GM19452 (cell line): Measurements from ENCODE around the gene NELFA.

Experiments used
- ATAC-seq: cut with Tn5 transposase; IDR thresholded peaks from one replicate; pipeline ENCODE4 v1.9.1; 2021; ENCODE audit not compliant: unreplicated experiment

The NELFA gene

DNA sequence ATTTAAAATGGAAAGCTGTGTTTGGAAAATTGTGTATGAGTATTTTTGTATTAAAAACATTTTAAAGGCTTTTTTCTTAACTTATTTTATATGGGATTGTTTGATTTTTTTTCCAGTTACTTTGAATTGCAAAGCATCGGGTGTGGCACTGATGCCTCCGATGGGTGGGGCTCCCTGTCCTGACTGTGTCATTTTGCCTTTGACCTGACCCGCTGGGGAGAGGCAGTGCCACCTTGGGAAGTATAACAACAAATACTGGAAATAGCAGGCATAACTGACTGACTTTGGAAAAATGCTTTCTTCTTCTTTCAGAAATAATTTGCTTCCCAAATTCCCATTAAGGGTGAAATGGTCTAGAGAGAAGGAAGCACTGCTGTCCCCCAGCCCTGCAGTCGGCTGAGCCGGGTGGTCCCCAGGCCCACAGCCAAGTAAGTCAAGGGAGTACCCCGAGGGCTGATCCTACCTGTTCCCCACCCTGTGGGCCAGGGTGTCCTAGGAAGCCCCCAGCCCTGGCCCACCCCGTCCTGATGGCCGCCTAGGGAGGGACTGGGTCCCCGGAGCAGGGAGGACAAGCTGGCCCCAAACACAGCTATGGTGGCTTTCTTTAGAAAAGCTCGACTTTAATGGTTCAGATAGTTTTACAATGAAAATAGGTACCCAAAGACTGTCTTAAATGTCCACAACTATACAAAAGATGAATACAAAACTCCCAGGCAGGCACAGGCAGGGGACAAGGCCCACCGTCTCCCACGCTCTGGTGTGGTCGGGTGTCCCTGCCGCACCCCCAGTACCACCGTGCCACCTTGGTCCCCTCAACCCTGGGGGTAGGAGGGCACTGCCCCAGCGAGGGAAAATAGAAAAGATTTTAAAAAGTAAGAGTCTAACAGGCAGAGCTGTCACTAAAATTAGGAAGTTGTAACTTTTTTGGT lies 26.4 kb downstream of the NELFA start:
- no peak for ATAC-seq

DNA sequence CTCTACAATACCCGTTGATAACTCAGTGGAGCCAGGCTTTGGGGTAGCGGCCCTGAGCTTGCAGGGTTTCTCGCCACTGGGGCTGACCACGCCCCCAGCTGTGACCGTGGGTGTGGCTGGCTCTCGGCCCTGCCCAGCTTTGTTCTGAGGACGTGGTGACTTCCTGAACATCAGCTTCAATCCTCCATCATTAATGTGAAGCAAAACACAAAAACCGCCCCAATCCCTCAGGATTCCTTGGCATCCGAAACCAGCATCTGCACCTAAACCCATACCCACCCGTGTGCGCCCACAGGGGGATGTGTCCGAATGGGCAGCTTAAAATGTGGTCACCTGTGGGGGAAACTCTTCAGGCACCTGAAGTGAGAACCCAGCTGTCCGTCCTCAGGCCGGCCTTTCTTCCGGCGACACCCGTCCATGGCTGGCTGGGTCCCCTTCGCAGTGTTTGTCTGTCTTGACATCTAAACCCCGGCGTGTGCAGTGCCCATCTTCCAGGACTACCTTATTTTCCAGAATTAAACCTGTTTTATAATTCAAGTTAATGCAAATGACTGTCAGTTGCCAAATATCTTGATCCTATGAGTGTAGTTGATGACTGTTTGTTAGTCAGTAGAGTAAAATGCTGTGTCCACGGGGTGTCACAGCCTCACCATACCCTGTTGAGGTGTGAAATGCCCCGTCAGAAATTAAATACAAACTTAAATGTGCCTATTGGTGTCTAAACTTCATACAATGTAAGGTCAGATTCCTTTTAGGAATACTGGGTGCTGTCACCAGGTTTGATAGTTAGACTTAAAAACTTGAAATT lies 27.3 kb downstream of the NELFA start:
- no peak for ATAC-seq

DNA sequence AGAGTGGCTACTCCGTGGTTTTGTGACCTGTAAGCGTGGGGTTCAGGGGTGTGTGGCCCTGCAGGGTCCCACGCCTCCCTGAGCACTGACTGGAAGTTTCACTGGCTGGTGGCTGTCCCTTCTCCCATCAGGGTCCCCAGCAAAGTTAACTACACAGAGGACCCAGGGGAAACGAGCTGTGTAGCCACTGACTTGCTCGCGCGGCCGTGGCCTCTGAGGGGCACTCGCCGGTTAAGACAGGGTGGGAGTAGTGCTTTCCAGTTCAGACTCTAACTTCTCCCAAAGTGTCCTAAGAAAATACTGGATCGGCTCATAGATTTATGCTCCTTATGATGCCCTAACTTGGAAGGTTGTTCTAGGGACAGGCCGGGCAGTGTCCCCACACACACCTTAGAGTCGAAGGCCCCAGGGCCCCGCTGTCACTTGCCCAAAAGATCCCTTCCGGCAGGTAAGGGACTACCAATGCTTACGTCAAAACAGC lies 28.2 kb downstream of the NELFA start:
- ATAC-seq: no peak

DNA sequence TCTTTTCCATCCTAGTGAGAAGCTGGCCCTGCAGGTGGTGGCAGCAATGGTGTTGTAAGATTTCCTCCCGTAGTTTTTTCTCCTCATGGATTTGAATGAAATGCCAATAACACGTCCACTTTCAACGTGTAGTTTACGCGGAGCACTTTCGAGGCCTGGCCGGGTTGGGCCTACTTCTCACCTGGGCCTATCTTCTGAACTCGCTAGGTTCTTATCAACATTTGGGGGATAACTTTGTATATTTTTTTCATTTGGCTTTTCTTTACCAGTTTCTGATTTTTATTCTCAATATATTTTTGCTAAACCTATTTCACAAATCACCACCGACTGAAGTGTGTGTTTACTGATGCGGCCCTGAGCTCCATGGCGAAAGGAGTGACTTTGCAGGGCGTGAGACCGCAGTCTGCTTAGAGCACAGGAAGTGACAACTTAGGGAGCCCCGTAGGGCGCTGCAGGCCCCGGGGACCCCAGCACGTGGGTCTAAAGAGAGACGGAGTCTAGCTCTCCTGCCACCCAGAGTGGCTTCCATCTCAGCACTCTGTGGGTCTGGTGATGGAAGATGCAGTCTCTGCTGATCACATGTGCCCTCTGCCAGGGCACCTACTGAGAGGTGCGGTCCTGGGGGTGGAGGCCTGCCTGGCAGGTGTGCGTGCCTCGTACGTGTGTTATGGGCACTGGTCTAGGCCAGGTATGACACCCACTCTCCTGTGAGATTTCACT lies 29.1 kb downstream of the NELFA start:
- no peak for ATAC-seq

DNA sequence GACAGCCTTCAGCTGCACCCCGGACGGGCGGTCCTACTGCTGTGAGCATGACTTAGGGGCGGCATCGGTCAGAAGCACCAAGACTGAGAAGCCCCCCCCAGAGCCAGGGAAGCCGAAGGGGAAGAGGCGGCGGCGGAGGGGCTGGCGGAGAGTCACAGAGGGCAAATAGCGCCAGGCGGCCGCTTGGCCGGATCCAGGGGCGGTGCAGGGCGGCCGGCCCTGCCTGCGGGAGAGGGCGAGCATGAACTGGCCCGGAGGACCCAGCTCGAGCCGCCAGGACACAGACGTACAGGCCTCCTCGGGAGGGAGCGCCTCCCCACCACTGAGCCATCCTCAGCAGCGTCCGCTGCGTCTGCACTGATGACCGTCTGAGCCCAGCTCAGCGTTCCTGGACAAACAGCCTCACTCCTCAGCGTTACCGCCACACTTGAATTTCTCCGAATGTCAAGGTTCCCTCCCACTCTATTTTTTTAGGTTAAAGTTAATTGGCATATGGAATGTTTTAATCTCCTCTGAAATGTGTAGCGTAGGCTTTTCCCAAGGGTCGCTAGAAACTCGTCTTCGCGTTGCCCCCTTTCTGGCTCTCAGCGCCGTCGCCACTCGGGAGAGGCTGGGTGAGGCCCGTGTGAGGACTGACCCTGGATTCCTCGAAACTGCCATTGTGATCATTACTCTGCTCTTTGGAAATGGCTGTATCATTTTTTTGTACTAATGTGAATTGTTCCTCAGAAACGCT lies 29.9 kb downstream of the NELFA start:
- no peak for ATAC-seq

DNA sequence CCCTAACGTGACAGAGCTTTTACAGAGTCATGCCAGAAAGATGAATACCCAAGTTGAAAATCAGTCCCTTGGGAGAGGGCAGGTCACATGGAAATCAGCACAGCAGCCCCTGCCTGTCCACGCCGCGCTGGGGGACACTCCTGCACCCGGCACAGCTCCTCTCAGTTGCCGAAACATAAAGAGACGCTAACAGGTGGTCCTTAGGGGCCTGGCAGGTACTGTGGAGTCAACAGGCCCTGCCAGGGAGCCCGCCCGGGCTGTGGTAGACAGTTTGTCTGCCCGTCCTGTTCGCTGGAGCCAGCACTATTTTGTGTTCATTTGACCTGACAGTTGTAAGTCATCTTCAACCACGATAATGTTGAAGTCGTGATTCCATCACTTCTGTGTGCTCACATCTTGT lies 30.5 kb downstream of the NELFA start:
- ATAC-seq: no peak

DNA sequence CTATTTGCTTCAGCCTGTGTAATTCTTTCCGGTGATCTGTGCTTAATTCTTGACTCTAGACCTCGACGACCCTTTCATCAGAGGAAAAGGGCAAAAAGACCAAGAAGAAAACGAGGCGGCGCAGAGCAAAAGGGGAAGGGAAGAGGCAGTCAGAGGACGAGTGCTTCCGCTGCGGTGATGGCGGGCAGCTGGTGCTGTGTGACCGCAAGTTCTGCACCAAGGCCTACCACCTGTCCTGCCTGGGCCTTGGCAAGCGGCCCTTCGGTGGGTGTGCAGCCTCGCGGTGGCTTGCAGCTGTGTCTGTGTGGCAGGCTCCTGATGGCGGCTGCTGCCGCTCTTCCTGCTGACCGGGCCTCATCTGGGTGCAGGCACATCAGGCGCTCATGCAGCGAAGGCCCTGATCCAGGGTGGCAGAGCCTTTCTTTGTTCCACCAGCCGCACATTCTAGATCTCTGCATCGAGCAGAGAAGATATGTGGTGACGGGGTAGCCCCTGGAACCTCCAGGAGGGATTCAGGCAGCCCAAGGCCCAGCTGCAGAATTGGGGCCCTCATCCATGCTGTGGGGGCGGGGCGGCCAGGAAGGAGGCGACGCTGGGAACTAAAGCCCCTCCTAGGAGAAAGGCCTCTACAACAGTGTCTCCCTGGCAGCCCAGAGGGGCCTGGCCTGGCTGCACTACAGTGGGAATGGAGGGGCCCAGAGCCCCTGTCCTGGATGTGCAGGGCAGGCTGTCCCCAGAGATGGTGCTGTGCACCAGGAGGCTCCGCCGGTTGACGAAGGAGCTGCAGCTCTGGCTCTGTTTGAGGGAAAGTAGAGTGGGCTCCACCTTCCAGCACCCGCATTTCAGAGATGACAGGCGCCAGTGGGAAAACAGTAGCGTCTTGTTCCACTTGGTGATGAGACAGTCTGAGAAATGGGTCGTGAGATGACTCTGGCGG lies 32.1 kb downstream of the NELFA start:
- ATAC-seq: no peak

DNA sequence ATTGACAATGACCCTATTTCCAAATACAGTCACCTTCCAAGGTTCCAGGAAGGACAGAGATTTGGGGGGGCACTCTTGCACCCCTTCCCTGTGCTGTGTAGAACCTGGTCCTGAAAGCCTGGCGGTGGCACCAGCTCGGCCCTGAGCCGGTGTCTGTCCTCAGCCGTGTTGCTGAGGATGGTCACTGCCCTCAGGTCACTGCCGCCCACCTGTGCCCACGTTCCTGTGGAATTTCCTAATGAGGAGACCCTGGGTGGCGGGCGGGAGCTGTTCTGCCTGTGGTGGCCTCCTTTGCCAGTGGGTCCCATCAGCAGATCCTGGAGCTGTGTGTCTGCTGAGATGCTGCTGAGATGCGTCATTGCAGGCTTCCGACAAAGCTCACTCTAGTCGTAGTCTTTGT lies 32.9 kb downstream of the NELFA start:
- no peak for ATAC-seq

DNA sequence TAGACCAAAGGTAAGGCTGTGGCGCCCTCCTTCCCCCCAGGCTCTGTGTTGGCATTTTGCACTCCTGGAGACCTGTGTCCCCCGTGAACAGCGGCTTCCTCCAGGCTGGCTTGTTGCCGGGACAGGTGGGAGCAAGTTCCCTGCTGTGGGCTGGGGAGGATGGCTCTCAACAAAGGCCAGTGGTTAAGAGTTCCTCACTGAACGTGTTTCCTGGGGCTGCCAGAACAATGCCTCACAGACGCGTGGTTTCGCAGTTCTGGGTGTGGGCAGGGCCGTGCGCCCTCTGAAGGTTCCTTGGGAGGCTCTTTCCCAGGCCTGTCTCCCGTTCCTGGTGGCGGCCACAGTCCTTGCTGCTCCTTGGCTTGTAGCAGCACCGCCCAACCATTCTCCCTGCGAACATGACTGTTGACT lies 33.4 kb downstream of the NELFA start:
- ATAC-seq: no peak

DNA sequence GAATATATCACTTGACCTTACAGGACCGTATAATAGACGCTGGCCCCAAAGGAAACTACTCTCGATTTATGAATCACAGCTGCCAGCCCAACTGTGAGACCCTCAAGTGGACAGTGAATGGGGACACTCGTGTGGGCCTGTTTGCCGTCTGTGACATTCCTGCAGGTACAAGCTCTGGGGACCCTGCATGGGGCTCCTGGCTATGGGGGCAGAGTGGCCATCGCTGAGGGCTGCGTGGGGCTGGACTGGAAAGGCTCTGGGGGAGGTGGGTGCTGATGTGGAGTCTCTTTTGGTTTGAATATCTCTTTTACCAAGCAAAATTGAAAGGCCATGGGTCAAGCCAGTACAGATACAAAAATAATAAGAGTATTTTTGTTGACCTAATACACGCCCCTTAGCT lies 33.9 kb downstream of the NELFA start:
- no peak for ATAC-seq

DNA sequence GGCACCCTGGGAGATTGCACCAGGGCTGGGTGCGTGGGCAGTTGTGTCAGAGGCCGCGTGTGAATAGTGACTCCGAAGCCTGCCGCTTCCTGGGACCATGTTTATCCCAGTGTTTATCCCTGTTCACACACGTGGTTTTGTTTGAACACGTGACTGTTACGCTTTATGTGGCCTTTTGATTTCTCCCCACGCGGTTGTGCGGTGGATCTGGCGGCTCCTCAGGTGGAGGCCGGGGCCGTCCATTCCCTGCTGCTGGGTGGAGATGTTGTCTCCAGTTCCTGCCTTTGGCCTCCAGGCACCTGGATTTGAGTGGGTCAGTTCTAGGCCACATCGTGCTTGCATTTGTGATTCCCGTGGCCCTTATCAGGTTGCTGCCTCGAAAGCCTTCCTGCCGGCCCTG lies 35.1 kb downstream of the NELFA start:
- ATAC-seq: no peak

DNA sequence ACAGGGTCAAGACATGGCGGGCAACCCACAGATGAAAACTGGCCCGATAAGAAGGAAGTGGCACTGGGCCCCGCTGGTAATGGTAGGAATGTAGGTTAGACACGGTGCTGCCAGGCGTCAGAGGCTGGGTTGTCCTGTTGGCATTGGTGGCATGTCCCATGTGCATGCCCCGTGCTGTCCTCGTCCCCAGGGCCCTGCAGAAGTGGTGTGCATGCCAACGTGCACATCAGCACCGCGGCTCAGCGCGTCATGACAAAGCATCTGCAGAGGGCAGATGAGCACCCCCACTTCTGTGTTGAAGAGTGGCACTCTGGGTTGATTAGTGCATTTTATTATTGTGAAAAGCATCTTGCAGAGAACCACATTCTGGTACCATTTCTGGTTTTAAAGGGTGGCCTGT lies 35.6 kb downstream of the NELFA start:
- ATAC-seq: no peak

DNA sequence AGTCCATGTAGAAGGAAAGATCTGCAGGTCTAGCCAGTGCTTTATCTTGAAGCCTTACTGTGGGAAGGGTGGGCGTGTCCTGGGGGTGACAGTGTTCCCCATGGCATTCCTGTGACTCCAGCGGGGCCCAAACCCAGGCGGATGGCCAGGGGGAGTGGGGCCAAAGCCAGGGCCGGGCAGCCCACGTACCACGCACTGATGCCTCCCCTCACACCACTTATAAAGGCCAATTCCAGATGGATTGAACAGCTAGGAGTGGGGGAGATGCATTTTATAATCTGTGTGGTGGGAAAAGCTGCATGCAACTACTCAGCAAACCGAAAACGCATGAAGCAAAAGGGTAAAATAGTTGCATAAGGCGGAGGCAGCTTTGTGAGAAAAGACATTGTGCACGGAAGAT lies 36.4 kb downstream of the NELFA start:
- ATAC-seq: no peak

DNA sequence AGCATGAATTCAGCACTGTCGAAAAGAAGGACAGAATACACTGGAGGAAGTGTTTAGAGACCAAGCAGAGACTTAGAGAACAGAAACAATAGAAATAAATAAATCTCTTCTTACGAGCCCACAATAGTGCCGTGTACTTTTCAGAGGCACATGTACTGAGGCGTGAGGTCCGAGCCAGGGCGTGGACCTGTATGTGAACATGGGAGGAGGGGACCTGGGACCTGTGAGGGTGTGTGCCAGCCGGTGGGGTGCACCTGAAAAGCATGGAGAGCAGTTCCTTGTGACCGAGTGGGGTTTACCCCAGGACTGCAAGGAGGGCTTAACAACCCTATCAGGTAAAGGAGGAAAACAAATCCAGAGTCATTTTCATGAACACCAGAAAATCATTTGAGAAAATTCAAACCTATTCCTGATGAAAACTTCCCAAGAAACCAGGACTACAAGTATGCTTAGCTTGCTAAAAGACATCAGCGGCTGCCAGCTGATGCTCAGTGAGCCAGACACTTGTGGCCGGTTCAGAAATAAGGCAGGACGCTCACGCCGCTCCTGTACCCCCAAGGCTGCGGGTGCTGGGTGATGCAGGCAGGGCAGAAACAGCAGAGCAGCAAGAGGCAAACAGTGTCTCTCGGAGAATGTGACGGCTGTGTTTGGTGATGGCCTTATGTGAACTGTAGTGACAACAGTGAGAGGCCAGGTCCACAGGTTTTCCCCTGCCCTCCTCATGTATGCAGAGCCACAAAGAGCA lies 37.1 kb downstream of the NELFA start:
- ATAC-seq: no peak

DNA sequence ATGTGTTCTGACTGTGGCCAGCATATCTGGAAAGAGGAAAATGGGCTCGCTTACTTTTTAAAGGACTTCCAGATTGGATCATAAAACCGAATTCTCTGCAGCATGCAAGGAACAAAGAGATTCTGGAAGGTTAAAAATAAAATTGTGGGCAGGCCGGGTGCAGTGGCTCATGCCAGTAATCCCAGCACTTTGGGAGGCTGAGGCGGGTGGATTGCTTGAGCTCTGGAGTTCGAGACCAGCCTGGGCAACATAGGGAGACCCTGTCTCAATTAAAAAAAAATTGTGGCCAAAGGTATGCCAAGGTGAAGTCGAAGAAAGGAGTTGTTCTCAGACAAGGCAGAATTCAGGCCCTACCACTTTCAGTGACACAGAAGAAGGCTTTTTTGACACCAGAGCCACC lies 37.8 kb downstream of the NELFA start:
- no peak for ATAC-seq

DNA sequence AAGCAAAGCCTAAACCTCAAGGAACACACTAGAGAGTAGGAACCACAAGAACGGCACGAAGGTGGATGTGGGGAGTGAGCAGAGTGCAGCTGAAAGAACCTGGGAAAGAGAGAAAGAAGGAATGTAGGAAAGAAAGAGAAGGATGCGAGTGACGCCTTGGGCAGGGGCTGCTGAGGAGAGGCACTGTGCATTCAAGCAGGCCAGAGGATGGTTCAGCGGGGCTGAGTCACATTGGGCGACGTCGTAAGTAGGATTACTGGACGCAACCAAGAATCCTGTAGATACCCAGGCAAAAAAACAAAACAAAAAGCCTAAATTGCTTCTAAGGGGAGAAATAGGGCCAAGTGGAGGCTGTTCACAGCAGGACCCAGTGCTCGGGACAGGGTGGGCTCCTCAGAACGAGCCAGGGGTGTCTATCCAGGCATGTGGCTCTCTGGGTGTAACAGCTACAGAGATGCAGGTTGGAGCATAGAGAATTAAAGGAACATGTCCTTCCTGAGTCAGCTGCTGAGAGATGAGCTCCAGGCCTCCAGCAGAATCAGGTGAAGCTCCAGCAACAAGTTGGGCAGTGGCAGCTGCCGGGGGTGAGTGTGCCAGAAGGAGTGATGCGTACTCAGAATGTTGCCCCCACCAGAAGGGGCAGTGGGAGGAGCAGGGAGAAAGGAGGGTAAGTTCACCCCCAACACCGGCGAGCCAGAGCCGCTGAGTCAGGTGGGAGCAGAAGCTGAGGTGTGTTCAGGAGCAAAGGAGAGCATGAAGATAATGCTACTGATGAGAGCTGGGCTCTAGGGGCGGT lies 38.6 kb downstream of the NELFA start:
- ATAC-seq: no peak

DNA sequence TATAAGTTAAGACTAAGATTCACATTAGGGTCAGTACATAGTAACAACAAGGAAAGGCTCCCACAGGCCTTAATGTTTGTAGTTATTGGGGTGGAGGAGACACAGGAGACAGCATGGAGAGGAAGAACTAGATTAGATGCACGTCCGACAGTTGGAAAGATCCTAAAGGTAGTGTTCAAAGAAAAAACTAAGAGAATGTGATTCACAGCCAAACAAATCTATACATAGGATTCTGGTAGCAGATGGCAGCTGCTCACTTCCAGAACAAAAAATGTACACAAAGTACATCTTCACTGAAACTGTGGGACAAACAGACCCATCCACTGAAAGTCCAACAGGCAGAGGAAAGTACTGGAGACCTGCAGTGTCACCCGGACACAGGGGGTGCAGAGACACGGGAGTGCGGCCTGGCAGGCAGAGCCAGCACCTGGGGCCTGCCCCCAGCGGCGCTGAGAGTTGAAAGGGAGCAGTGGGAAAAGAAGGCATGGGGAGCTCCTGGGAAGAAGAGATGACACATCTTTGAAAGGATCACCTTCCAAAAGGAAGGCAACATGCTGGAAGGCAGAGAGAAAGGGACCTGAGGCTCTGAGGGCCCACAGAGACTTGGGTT lies 40.0 kb downstream of the NELFA start:
- no peak for ATAC-seq
